HG03139 (cell line): Measurements from ENCODE around the gene DDX46.
"Not testable (repeated sequence)": the region's sequence is repeated elsewhere in the genome, so short reads cannot be mapped to it uniquely, and the experiment has no call there.

Experiments used
- ATAC-seq: cut with Tn5 transposase; IDR thresholded peaks from one replicate; pipeline ENCODE4 v1.9.1; 2021; ENCODE audit not compliant: unreplicated experiment

The DDX46 gene

GRCh38 chr5:134784946-134785620 lies 26.5 kb downstream of the DDX46 start:
- no peak for ATAC-seq

GRCh38 chr5:134787692-134788091 lies 29.1 kb downstream of the DDX46 start:
- no peak for ATAC-seq

DNA sequence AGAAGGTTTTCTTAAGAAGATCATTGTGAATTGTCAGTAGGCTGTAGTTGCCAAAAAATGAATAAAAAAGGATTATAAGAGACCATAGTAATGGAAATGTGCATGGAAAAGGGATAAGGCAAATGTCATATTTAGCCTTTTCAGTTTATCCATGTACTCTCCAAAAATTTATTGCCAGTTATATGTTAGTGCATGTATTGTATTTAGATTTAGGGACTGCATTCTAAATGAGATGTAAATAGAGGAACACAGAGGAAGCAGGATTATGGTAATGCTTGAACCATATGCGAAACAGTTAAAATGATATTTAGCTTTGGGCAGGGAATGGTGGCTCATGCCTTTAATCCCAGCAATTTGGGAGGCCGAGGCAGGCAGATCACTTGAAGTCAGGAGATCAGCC lies 33.0 kb downstream of the DDX46 start:
- no peak for ATAC-seq

DNA sequence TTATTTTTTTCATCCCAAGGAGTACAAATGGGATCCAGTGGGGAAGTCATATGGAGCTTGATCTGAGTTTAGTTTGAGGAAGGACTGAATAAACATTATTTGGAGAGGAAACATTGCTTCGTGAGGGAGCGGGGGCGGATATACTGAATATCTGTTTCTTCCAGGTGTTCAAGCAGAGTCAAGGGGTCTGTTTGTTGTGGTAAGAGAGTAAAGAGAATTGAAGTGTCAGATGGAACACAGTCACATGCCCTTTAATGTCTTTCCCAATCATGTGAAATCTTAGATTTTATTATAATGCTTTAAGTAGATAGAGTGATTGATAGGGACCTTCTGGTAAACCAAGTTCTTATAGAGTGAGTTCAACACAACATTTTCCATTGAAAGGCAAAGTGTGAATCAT lies 33.7 kb downstream of the DDX46 start:
- no peak for ATAC-seq

- ATAC-seq = no peak
These were observed 34.5 kb downstream of the DDX46 start for GRCh38 chr5:134793111-134793510.

GRCh38 chr5:134794082-134794481 lies 35.5 kb downstream of the DDX46 start:
- no peak for ATAC-seq

- no peak for ATAC-seq
These were observed 36.2 kb downstream of the DDX46 start for GRCh38 chr5:134794819-134795218.

DNA sequence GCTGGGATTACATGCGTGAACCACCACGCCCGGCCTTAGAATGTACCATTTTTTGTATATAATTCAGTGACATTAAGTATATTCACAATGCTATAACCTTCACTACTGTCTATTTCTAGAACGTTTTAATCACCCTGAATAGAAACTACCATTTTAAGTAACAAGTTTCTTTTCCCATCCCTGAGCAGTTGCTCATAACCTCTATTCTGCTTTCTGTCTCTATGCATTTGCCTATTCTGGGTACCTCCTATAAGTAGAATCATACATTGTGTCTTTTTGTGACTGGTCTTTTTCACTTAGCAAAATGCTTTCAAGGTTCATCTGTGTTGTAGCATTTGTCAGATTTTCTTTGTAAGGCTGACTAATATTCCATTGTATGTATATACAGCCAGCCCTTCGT lies 39.9 kb downstream of the DDX46 start:
- ATAC-seq = no peak

DNA sequence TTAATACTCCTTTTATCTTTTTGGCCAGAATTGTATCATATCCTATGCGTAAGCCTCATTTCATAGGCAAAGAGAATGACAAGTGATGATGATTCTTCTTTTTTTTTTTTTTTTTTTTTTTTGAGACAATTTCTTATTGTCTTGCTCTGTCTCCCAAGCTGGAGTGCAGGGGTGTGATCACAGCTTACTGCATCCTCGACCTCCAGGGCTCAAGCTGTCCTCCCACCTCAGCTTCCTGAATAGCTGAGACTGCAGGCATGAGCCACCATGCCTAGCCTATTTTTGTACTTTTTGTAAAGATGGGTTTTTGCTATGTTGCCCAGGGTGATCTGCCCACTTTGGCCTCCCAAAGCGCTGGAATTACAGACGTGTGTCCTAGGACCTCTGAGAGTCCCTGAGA lies 45.2 kb downstream of the DDX46 start:
- no peak for ATAC-seq

DNA sequence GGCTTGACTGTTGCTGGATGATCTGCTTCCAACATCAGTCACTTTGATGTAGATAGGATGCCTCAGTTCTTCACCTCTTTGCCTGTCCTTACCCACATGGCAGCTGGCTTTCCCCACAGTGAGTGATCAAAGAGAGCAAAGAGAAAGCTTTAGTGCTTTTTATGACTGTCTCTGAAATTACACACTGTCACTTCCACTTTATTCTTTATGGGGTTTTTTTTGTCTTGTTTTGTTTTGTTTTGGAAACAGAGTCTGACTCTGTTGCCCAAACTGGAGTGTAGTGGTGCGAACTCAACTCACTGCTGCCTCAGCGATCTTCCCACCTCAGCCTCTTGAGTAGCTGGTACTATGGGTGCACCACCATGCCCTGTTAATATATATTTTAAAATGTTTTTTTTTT lies 54.8 kb downstream of the DDX46 start:
- no peak for ATAC-seq

GRCh38 chr5:134813827-134814226 lies 55.2 kb downstream of the DDX46 start:
- ATAC-seq = no peak

DNA sequence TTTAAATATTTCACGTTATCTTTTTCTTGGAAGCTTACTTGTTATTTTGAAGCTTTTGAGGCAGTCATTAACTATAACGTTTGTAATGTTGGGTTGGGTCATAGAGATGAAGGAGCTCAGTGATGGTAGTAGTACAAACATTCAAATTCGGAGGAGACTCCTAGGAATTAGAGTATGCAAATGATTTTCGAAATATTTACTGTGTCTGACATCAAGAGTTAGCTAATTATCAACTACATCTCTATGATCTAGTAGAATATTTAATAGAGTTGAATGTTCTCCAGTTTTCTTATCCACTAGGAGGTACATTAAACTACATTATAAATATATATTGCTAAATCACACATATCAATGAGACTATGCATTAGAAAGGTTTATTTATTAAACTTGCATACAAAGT lies 58.4 kb downstream of the DDX46 start:
- ATAC-seq = no peak

- no peak for ATAC-seq
These were observed 60.2 kb downstream of the DDX46 start for GRCh38 chr5:134818776-134819175.

GRCh38 chr5:134819407-134819963 lies 60.9 kb downstream of the DDX46 start:
- ATAC-seq = no peak

DNA sequence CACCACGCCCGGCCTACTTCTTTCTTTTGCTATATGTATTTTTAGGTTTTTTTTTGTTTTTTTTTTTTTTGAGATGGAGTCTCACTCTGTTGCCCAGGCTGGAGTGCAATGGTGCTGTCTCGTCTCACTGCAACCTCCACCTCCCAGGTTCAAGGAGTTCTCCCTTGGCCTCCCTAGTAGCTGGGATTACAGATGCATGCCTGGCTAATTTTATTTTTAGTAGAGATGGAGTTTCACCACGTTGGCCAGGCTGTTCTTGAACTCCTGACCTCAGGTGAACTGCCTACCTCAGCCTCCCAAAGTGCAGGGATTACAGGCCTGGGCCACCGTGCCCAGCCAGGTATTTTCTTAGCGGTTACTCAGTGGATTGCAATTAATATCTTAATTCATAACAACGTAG lies 63.3 kb downstream of the DDX46 start:
- ATAC-seq = no peak

- ATAC-seq = no peak
These were observed 66.1 kb downstream of the DDX46 start for GRCh38 chr5:134824681-134825080.

DNA sequence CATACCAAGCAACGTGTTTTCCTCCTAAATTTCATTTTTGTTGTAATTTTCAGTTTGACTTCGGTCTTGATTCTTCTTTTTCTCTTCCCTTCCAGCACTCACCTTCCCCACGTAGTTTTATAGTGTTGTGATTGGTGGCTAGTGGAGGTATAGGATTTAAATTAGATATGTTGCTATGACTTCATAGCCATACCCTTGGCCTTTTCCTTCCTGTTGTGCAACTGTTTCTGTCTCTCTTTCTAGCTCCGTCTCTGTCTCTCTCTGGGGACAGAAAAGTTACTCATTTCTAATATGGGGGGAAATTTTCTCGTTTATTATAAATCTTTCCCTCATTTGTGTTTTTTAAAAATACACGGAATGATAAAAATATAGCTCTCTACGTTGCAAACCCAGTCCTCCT lies 66.6 kb downstream of the DDX46 start:
- no peak for ATAC-seq

DNA sequence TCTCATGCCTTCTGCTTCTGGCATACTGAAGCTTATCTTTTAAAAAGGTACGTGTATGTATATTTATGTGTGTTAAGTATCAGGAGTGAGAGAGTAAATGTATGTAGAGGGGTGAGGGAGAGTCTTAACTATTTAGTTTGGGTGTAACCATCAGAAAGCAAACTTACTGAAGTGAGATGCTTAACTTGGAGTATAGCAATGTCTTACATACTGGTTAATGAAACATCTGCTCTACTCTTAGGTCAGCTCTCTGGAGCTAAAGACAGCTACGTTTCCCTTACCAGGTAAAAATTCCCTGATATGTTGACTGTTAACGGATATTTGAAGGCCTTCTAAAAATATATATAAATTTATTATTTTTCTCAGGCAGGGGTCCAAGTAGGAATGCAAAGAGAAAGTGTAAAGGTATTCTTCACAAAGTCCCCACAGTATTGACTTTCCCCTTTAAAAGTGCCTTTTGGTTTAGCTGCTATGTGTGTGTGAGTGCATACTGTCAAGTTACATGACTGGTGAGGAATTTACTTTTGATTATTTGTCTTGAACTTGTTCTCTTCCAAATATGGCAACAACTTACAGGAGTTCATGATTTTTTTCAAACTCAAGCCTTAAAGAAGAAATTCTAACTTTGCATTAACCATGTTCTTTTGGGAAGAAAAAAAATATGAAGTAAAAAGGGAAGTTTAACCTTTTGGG lies 74.9 kb downstream of the DDX46 start:
- ATAC-seq = no peak

GRCh38 chr5:134835623-134836022 lies 77.0 kb downstream of the DDX46 start:
- no peak for ATAC-seq

DNA sequence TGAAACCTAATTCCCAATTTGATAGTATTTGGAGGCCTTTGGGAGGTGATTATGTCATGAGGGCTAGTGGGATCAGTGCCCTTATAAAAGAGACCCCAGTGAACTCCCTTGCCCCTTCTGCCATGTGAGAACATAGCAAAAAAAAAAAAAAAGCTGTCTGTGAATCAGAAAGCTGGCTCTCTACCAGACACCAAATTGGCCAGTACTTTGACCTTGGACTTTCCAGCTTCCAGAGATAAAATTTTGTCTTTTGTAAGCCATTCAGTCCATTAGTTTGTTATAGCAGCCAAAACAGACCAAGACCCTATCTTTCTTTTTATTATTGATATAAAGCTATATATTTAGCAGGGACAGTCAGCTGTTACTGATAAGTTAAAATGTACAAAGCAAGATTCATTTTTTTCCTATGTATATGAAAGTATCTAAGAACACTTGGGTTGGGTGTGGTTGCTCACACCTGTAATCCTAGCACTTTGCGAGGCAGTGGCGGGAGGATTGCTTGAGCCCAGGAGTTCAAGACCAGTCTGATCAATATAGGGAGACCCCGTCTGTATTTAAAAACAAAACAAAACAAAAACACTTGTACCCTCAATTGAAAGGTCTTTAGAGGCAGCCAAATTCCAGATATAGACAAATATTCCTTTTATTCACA lies 79.1 kb downstream of the DDX46 start:
- no peak for ATAC-seq

- ATAC-seq = not testable (repeated sequence)
These were observed 79.8 kb downstream of the DDX46 start for GRCh38 chr5:134838361-134838760.

DNA sequence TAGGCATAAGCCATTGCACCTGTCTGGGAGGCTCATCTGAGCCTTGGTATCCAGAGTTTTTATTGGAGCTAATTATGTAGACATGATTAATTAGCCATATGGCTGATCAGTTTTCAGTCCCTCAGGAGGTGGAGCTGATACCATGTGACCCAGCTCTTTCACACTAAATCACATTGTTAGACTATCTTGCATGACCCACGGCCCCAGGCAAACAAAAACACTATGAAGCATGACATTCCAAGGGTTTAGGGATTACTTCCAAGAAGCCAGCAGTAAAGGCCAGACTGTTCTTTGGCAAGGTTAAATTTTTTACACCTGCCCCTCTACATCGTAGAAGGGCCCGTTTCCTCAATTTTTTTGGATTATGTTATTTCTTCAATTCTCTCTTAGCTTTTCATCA lies 82.2 kb downstream of the DDX46 start:
- no peak for ATAC-seq
